Measurements from ENCODE around the gene MRPL18.
A peak's percentile ranks its signal among the peaks of the same experiment; 100 is the strongest.
"Not testable (repeated sequence)": the region's sequence is repeated elsewhere in the genome, so short reads cannot be mapped to it uniquely, and the experiment has no call there.

Gene MRPL18

GRCh38 chr6:159777240-159777904, 12.9 kb upstream of the MRPL18 start:
- no peak for DNase-seq (ENCODE audit: low spot score)

DNA sequence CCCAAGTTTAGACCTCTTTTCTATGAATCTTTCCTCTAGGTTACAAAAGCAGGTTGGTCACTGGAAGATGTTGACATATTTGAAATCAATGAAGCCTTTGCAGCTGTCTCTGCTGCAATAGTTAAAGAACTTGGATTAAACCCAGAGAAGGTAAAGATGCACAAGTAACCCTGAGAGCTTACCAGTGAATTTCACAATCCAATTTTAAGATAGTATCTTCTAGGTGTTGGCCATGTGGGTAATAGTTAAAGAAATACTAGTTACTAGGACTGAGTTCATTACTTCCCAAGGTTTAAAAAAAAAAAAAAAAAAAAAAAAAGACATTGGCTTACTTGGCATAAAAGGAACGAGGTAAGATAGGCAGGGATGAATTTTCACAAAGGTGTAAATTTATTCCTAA, 12.1 kb upstream of the MRPL18 start:
- no peak for DNase-seq (ENCODE audit: low spot score)

DNA sequence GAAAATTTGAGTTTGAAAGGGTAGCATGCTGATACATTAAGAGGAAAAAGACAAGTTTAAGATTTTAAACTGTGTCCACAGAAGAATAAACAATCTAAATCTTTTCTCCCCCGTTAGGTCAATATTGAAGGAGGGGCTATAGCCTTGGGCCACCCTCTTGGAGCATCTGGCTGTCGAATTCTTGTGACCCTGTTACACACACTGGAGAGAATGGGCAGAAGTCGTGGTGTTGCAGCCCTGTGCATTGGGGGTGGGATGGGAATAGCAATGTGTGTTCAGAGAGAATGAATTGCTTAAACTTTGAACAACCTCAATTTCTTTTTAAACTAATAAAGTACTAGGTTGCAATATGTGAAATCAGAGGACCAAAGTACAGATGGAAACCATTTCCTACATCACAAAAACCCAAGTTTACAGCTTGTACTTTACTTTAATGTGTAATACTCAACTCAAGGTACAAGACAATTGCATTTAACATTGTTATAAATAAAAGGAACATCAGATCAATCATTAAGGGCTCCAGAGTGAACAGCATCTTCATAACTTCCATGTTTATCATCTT, 11.6 kb upstream of the MRPL18 start:
- no peak for DNase-seq (ENCODE audit: low spot score)

GRCh38 chr6:159788276-159788675, 2.0 kb upstream of the MRPL18 start:
- no peak for DNase-seq (ENCODE audit: low spot score)

GRCh38 chr6:159788753-159789376, 1.4 kb upstream of the MRPL18 start:
- DNase-seq (ENCODE audit: low spot score), result peak; percentile 21

DNA sequence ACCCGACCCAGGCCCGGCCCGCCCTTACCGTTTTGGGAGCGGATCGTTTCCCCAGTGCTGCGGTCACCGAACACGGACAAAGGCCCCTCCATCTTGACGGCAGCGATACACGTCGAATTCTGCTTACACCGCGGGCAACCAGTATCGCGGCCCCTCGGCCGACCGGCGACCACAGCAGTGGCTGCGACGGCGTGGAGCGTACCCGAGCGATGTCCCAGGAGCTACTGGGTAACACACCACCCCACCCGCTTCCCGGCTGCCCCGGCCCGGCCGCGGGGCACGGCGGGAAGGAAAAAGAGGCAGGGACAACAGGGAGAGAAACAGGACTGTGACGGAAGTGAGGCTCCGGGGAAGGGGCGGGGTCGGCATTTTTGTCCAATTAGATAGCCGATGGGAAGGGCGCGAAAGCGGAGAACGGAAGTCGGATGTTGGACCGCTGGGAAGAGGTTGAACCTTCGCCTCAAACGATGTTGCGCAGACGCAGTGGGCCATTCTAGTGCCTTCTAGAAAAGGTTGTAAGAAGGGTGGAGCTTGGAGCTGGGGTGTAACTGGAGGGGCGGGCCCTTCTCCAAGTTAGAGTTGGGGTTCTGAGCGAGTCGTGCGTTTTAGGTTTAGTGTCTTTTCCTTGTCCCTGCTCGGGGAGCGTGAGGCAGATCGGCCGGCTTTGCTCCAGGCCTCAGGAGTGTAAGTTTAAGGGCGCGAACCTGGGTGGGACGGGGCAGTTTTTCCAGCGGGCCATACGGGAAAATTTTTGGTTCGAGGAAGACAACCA, 704 bp upstream of the MRPL18 start, which contains the start of gene TCP1:
Gene TCP1 (minus strand): TSS at position 226 of the 772 bp plus-strand sequence. CDS start 134 bp downstream, at position 92.
- DNase-seq (ENCODE audit: low spot score), result peak; percentile 99

DNA sequence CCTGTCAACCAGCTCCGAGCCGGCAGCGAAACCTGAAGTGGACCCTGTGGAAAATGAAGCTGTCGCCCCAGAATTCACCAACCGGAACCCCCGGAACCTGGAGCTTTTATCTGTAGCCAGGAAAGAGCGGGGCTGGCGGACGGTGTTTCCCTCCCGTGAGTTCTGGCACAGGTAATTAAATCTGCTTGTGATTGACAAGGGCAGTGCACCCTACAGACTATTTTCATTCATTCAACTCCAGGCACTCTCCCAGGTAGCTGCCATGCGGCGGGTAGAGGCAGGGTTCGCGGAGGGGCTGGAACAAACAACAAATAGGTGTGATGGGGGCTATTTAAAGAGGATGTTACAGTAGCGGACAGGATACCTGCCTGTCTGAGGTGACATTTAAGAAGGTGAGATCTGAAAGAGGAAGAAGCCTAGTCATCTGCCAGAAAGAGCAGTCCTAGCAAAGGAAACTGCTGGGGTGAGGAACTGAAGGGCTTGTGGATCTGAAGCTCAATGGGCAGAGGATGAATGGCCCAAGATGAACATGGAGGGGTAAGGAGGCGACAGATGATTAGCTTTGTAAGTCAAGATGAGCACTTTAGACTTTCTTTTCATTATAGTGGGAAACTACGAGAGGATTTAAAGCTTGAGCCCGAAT, 810 bp downstream of the MRPL18 start:
- DNase-seq (ENCODE audit: low spot score), result no peak

- DNase-seq (ENCODE audit: low spot score), result not testable (repeated sequence)
Measured at GRCh38 chr6:159794976-159795375, 4.7 kb downstream of the MRPL18 start.

DNA sequence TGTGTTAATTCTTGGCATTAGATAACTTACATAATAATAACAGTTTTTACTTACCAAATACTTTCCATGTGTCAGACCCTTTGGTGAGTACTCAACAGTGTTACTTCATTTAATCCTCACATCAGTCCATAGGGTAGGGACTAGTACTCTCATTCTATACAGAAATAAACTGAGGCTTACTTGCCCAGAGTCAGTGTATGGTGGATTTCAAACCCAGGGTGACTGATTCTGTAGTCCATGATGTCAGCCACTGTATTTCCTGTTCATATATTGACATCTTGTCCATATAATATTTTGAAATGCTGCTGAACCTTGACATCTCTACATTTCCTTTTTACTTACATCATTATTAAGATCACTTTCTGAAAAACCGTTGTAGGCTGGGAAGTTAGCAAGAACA, 7.3 kb downstream of the MRPL18 start:
- DNase-seq (ENCODE audit: low spot score), result no peak

DNA sequence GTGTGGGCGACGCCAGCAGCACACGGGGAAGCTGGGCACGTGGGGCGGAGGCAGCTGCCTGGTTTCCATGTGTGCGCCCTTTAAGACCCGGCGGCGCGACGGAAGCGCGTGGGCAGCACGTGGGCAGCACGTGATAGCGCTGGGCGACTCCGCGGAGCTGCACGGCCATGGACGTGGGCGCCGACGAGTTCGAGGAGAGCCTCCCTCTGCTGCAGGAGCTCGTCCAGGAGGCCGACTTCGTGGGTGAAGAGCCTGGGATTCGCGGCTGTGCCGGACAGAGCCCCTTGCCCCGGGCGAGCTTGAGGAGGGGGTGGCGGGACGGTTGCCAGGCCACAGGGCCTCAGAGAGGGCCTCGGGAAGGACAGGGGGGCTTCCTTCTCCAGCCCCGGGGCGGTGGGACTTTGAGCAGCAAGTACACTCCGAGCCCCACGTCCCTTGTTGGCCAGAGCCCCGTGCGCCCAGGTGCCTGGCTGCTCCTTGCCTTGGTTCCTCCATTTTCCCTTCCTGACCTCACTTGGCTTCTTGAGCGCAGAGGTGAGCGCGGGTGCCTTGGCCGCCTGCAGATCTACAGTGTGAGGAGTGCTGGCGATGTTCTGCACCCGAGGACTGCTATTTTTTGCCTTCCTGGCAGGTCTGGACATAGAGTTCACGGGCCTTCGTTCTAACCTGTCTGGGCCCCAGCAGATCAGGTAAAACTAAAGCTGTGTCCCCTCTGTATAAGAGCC, 10.0 kb downstream of the MRPL18 start, which contains the start of gene PNLDC1:
Gene PNLDC1 (plus strand): TSS at position 136 of the 725 bp plus-strand sequence. CDS start 32 bp downstream, at position 168.
- DNase-seq (ENCODE audit: low spot score), result no peak

- no peak for DNase-seq (ENCODE audit: low spot score)
Measured at GRCh38 chr6:159801935-159802334, 11.7 kb downstream of the MRPL18 start.

DNA sequence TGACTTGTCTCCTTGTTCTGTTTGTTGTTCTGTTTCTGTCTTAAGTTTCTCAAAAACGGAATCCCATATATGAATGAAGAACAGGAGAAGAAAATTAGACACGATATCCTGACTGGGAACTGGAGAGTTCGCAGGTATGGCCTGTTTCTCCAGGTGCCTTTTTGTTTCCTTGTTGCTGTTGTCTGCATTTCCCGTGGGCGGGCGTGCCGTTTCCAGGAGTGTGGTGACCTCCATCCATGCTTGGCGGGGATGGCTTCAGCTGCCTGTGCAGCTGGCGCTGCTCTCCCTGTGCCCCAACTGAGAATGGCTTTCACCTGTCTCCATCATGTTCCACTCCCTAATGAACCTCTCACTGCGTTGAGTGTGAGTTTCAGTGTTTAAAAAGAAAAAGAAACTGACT, 14.2 kb downstream of the MRPL18 start:
- DNase-seq (ENCODE audit: low spot score), result no peak

DNA sequence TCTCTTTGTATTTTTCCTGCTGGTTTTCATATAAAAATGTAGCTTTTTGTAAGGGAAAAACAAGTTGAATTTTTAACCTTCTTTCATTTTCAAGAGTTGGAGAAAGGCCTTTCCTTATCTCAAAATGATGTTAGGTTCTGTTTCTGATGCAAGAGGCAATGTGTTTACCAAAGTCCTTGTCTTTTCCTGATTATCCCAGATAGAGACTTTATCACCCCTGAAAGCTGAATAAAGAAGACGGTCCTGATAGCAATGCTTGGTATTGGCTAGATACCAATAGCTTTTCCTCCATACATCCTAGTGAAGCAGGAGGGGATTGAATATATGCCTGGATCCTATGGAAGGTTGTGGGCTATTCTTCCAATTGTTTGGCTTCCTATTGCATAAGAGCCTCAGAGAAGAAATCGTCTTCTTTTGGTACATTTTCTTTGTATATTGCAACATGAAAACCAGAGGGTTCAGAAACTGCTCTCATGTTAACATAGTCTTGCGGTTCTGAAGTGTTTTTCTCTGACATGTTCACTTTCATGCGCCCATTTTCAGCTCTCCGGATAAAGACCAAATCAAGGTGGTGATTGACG, 15.3 kb downstream of the MRPL18 start:
- no peak for DNase-seq (ENCODE audit: low spot score)

DNA sequence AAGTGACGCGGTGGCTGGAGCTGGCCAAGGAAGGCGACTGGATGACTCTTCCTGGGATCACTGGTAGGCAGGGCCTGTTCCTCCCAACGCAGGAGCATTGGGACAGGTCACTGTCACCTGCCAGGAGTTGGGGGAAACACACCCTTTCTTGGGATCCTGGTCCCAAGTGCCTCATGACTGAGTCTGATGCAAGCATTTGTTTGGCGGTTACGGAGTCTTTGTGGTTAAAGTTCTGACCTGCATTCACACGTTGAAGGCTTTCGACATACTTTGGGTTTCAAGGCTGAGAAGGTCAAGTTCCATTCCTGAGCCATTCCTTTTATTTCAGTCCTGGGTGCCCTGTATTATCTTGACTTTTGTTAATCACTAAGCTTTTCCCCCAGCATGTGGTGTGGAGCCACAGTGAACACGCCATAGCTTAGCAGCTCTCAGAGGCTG, 15.8 kb downstream of the MRPL18 start:
- no peak for DNase-seq (ENCODE audit: low spot score)

DNA sequence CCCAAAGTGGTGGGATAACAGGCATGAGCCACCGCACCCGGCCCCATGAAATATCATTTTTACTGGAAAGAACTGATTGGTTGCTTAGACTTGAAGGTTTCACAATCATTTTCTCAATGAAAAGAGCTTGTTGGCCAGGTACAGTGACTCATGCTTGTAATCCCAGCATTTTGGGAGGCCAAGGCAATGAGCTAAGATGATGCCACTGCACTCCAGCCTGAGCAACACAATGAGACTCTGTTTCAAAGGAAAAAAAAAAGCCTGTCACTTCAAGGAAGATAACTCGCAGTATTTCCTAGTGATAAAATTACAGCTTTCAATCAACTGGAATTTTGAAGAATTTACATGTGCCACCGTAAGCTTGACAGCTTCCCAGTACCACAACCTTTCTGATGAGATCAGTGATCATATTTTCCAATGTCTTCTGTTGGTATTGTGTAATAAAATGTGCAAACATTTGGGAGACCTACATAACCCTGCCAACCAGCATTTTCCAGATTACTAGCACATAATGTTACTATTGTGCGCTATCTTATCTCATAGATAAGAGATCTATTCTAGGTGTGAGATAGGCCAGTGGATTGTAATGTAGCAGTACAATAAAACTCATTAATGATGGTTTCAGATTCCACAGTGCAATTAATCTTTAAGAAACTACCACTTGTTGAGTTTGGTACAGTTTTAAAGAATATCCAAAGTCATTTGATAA, 17.0 kb downstream of the MRPL18 start:
- DNase-seq (ENCODE audit: low spot score), result no peak

DNA sequence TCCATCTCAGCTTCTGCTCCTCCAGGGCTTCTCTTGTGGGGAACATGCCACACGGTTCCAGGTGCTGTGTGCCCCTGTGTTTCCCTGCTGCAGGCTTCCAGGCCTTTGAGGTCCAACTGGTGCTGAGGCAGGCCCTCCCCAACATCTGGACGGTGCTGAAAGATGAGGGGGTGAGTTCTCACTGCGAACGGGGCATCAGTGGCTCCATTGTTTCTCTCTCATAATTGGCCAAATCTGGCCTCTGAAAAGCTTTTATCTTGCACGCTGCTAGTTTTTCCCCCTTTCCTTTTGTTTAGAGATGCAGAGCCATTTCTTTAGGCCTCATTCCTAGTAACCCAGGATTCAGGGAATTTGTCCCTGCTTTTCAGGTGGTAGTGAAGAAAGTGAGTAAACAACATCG, 18.4 kb downstream of the MRPL18 start:
- no peak for DNase-seq (ENCODE audit: low spot score)

GRCh38 chr6:159809149-159809548, 18.9 kb downstream of the MRPL18 start:
- no peak for DNase-seq (ENCODE audit: low spot score)

- DNase-seq (ENCODE audit: low spot score), result no peak
Measured at GRCh38 chr6:159813781-159814180, 23.5 kb downstream of the MRPL18 start.

DNA sequence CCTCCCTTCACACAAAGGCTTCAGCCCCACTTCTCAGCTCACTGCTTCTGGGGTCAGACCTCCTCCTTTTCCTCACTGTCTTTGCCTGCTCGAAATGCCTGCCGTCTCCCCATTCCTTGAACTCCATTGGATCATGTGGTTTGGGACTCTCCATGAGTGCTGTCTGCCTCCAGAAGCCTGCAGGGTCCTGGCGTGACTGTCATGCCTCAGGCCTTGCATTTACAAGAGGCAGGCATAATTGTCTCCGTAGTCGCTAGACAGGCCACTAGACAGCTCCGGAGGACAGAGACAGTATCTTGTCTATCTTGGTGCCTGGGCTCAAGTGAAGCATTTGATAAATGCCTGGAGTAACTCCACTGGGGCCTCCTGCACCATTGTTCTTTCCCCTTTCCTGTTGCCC, 25.1 kb downstream of the MRPL18 start:
- no peak for DNase-seq (ENCODE audit: low spot score)

- DNase-seq (ENCODE audit: low spot score), result not testable (repeated sequence)
Measured at GRCh38 chr6:159816775-159817174, 26.5 kb downstream of the MRPL18 start.

Data from hematopoietic multipotent progenitor cell treated with erythropoietin and hydrocortisone succinate and interleukin-3 and kit ligand, for 15 days (in vitro differentiated cells).